HuH-7.5 (cell line): ENCODE results near the gene RHOH.

Experiments
- DNase-seq: peaks from one replicate; pipeline ENCODE4 v3.0.0; 2011; ENCODE audit warnings: low spot score

RHOH gene

DNA sequence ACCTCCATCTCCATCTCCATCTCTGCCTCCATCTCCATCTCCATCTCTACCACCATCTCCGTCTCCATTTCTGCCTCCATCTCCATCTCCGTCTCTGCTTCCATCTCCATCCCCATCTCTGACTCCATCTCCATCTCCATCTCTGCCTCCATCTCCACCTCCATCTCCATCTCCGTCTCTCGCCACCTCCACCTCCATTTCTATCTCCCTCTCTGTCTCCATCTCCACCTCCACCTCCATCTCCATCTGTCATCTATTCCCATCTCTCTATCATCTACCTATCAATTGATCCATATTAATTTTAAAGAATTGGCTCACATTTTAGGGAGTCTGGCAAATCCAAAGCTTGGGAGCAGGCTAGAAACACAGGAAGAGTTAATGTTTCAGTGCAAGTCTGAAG is 98.7 kb downstream of the RHOH start:
- DNase-seq = no peak
